OCI-LY3 (cell line): ENCODE results near the gene EME1.

Source experiments
- H2AFZ ChIP-seq: fragments of 200-600, 300-600 bp; shearing (Covaris generic); 2 replicates; pipeline ENCODE4 v1.6.0; 2014; ENCODE audit warnings: antibody characterized with exemption, low read depth, low read length
- H3K27ac ChIP-seq: fragments of 200-600, 300-600 bp; sonication (generic); 2 replicates; pipeline ENCODE4 v1.5.1; 2014; ENCODE audit warnings: mild to moderate bottlenecking, low read length, moderate library complexity, mixed read lengths
- H3K27me3 ChIP-seq: fragments of 200-600, 300-600 bp; sonication (generic); 2 replicates; pipeline ENCODE4 v1.6.1; 2014; ENCODE audit warnings: low read depth, low read length, mixed read lengths
- H3K36me3 ChIP-seq: fragments of 200-600, 300-600 bp; sonication (generic); replicated peaks from 2 replicates; pipeline ENCODE3; 2014; ENCODE audit warnings: low read depth, low read length, mixed read lengths
- H3K4me1 ChIP-seq: fragments of 300-600, 200-600 bp; sonication (generic); 2 replicates; pipeline ENCODE4 v1.6.1; 2014; ENCODE audit warnings: low read length, mixed read lengths
- H3K4me2 ChIP-seq: fragments of 200-600, 300-600 bp; sonication (generic); 2 replicates; pipeline ENCODE4 v1.6.1; 2014; ENCODE audit warnings: low read length, mixed read lengths
- H3K4me3 ChIP-seq: fragments of 300-600, 200-600 bp; sonication (generic); 2 replicates; pipeline ENCODE4 v1.5.1; 2014; ENCODE audit warnings: antibody characterized with exemption, mild to moderate bottlenecking, low read length, moderate library complexity
- H3K79me2 ChIP-seq: fragments of 300-600, 200-600 bp; shearing (Covaris generic); 2 replicates; pipeline ENCODE4 v1.6.1; 2014; ENCODE audit warnings: mild to moderate bottlenecking, low read length, mixed read lengths
- H3K9ac ChIP-seq: fragments of 300-600, 200-600 bp; shearing (Covaris generic); 2 replicates; pipeline ENCODE4 v1.6.0; 2014; ENCODE audit warnings: mild to moderate bottlenecking, low read length, moderate library complexity
- H3K9me3 ChIP-seq: fragments of 200-600, 300-600 bp; shearing (Covaris generic); 2 replicates; pipeline ENCODE4 v1.6.1; 2014; ENCODE audit warnings: low read length, mixed read lengths; ENCODE audit not compliant: insufficient read depth
- H4K20me1 ChIP-seq: fragments of 200-600, 300-600 bp; sonication (generic); 2 replicates; pipeline ENCODE4 v1.6.1; 2016; ENCODE audit warnings: low read length, mixed read lengths; ENCODE audit not compliant: insufficient read depth
- EZH2phosphoT487 ChIP-seq: fragments of 200-600 bp; shearing (Covaris generic); IDR thresholded peaks from 2 replicates; pipeline ENCODE4 v1.6.1; 2018; ENCODE audit warnings: antibody characterized with exemption, mixed run types, low read depth
- TF ChIP-seq, protein P1 (sequence below): fragments of 200-600, 300-600 bp; sonication (generic); IDR thresholded peaks from 2 replicates; pipeline ENCODE4 v1.5.1; 2014; ENCODE audit warnings: antibody characterized with exemption, low read length, low read depth

The EME1 gene

DNA sequence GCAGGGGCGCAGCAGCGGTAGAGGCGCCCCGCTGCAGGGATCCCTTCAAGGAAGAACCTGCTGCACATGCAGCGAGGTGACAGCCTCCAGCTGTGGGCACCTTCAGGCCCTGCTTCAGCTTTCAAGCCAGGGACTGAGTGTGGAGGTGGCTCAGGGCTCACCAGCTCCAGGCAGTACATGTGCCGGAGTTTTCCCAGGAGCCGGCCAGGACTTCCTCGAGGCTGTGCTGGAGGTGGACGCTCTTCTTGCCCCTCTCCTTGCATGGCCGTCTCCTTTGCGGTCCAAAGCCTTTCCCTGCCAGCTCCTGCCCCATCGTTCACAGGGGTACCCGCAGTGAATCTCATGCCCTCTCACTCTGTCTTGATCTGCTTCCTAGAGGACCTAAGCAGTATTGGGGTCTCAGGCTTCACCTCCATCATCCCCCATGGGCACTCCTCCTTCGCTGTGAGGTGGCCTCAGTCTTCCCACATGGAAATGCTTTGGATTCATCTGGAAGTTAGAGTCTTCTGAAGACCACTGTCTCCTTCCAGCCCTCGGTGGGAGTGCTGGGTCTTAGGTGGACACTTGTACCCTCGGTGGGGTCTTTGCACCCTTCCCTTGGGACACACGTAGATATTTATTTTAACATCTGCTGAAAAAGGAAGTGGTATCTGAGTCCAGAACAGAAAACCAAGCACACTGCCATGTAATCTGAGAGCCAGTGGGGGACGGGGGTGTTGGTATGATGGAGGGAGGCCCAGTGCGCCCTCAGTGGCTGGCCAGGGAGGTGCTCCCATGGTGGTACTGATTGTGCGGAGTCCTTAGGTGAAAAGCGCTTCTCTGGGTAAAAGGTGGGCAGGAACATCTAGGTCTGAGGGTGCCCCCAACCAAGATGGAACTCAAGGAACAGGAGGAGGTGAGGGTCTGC lies 20.1 kb upstream of the EME1 start:
- Histone ChIP-seq H3K27ac (no peak overlapping the region), H3K36me3 (peaks cover 13% of the 10 kb centered on the region), H3K27me3 (no peaks in the 10 kb centered on the region), H2AFZ (no peak overlapping the region), H3K79me2 (peaks cover 8% of the 10 kb centered on the region), H3K9ac (no peak overlapping the region), H3K4me1 (no peaks in the 10 kb centered on the region), H3K9me3 (no peaks in the 10 kb centered on the region), H4K20me1 (peaks cover 17% of the 10 kb centered on the region; the same call in 1 of the 2 replicates), H3K4me3 (no peak overlapping the region), H3K4me2 (no peak overlapping the region)
- TF ChIP-seq, protein P1, sequence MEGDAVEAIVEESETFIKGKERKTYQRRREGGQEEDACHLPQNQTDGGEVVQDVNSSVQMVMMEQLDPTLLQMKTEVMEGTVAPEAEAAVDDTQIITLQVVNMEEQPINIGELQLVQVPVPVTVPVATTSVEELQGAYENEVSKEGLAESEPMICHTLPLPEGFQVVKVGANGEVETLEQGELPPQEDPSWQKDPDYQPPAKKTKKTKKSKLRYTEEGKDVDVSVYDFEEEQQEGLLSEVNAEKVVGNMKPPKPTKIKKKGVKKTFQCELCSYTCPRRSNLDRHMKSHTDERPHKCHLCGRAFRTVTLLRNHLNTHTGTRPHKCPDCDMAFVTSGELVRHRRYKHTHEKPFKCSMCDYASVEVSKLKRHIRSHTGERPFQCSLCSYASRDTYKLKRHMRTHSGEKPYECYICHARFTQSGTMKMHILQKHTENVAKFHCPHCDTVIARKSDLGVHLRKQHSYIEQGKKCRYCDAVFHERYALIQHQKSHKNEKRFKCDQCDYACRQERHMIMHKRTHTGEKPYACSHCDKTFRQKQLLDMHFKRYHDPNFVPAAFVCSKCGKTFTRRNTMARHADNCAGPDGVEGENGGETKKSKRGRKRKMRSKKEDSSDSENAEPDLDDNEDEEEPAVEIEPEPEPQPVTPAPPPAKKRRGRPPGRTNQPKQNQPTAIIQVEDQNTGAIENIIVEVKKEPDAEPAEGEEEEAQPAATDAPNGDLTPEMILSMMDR, result no peak
- TF ChIP-seq EZH2phosphoT487, result no peak

DNA sequence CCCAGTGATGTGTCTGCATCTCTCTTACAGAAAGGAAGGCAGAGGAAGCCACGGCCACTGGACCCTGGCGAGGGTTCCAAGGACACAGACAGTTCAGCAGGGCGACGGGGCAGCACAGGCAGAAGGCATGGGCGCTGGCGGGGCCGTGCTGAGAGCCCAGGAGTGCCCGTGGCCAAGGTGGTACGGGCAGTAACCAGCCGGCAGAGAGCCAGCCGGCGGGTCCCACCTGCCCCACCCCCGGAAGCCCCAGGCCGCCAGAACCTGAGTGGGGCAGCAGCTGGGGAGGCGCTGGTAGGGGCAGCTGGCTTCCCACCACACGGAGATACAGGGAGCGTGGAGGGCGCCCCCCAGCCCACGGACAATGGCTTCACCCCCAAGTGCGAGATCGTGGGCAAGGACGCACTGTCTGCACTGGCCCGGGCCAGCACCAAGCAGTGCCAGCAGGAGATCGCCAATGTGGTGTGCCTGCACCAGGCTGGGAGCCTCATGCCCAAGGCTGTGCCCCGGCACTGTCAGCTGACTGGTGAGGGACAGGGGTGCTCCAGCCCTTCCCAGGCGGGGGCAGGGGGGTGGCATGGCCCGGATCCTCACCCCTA lies 19.3 kb upstream of the EME1 start:
- no peak overlapping the region for H3K4me3 ChIP-seq
- peaks cover 18% of the 10 kb centered on the region for H3K36me3 ChIP-seq
- no peaks in the 10 kb centered on the region for H3K9me3 ChIP-seq
- no peak overlapping the region for H3K4me2 ChIP-seq
- no peaks in the 10 kb centered on the region for H3K4me1 ChIP-seq
- peaks cover 13% of the 10 kb centered on the region; the same call in 1 of the 2 replicates for H4K20me1 ChIP-seq
- no peak overlapping the region for H2AFZ ChIP-seq
- no peak overlapping the region for H3K9ac ChIP-seq
- H3K27me3 ChIP-seq, result no peaks in the 10 kb centered on the region
- H3K79me2 ChIP-seq, result peaks cover 2% of the 10 kb centered on the region; the same call in 1 of the 2 replicates
- TF ChIP-seq EZH2phosphoT487, result no peak
- TF ChIP-seq, protein P1, result no peak
- no peak overlapping the region for H3K27ac ChIP-seq

DNA sequence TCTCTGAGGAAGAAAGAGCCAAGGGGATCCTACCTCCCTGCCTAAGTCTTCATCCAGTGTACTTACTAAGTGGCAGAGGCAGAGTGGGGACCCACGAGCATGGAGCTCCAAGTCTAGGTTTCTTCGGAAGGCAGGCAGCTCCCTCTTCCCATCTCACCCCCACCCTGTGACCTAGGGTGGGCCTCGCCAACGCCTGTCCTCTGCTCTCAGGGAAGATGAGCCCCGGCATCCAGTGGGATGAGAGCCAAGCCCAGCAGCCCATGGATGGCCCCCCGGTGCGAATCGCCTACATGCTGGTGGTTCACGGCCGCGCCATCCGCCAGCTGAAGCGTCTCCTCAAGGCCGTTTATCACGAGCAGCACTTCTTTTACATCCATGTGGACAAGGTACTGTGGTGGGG lies 18.8 kb upstream of the EME1 start:
- H3K27me3 ChIP-seq, result no peaks in the 10 kb centered on the region
- no peak overlapping the region for H2AFZ ChIP-seq
- H3K9me3 ChIP-seq, result no peaks in the 10 kb centered on the region
- no peak overlapping the region for H3K9ac ChIP-seq
- peaks cover 22% of the 10 kb centered on the region for H3K36me3 ChIP-seq
- no peaks in the 10 kb centered on the region for H3K79me2 ChIP-seq
- no peak overlapping the region for H3K4me2 ChIP-seq
- no peak overlapping the region for H3K27ac ChIP-seq
- no peaks in the 10 kb centered on the region for H3K4me1 ChIP-seq
- TF ChIP-seq, protein P1, result no peak
- no peak for TF ChIP-seq EZH2phosphoT487
- no peak overlapping the region for H3K4me3 ChIP-seq
- H4K20me1 ChIP-seq, result peaks cover 12% of the 10 kb centered on the region; the same call in 1 of the 2 replicates

DNA sequence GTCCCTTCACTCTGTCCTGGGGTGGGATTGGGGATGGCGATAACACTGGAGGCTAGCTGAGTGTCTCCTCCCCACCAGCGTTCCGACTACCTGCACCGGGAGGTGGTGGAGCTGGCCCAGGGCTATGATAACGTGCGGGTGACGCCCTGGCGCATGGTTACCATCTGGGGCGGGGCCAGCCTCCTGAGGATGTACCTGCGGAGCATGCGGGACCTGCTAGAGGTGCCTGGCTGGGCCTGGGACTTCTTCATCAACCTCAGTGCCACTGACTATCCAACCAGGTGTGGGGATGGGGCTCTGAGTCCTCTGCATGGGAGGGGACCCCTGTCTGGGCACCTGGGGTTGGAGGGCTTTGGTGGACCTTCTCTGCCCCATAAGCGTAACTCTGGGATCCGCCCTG lies 18.3 kb upstream of the EME1 start:
- no peak overlapping the region for H3K27ac ChIP-seq
- no peak overlapping the region for H3K9ac ChIP-seq
- H3K27me3 ChIP-seq, result no peaks in the 10 kb centered on the region
- no peak overlapping the region for H2AFZ ChIP-seq
- no peak overlapping the region for H3K4me3 ChIP-seq
- no peak overlapping the region for H3K4me2 ChIP-seq
- no peaks in the 10 kb centered on the region for H3K4me1 ChIP-seq
- peaks cover 22% of the 10 kb centered on the region for H3K36me3 ChIP-seq
- H3K79me2 ChIP-seq, result no peaks in the 10 kb centered on the region
- TF ChIP-seq, protein P1, result no peak
- TF ChIP-seq EZH2phosphoT487, result no peak
- peaks cover 12% of the 10 kb centered on the region; the same call in 1 of the 2 replicates for H4K20me1 ChIP-seq
- H3K9me3 ChIP-seq, result no peaks in the 10 kb centered on the region
